HG03139 (cell line): ENCODE results near the gene PCDHA3.
"Not testable (repeated sequence)": the region's sequence is repeated elsewhere in the genome, so short reads cannot be mapped to it uniquely, and the experiment has no call there.

Experiments
- ATAC-seq: cut with Tn5 transposase; IDR thresholded peaks from one replicate; pipeline ENCODE4 v1.9.1; 2021; ENCODE audit not compliant: unreplicated experiment

The PCDHA3 gene

GRCh38 chr5:140808889-140809291 is 8.0 kb downstream of the PCDHA3 start:
- ATAC-seq = no peak

DNA sequence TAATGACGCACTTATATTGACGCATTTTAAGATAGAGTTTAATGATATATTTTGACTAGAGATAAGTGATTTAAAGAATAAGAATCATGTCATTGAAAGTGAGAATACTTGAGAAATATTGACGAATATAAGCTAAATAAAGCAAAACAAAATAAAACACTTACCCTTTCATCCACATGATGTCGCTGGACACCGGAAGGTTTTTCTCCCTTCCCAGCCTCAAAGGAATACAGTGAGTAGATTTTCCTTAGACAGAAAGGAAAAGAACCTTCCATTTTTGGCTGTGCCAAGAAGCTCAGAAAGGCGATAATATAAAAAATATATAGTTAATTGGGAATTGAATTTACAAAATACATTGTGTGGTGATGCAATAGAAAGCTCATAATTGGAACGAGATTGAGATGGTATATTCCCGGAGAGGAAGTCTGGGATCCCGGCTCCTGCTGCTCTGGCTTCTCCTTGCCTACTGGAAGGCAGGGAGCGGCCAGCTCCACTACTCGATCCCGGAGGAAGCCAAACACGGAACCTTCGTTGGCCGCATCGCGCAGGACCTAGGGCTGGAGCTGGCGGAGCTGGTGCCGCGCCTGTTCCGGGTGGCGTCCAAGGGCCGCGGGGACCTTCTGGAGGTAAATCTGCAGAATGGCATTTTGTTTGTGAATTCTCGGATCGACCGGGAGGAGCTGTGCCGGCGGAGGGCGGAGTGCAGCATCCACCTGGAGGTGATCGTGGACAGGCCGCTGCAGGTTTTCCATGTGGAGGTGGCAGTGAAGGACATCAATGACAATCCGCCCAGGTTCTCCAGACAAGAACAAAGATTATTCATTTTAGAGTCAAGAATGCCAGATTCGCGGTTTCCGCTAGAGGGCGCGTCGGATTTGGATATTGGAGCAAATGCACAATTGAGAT is 20.8 kb downstream of the PCDHA3 start, which contains the start of gene PCDHA5:
PCDHA5 (plus strand) TSS at position 239 of the 906 bp plus-strand sequence.
- ATAC-seq = no peak

- ATAC-seq = no peak
Measured at GRCh38 chr5:140822281-140822629, 21.4 kb downstream of the PCDHA3 start.

DNA sequence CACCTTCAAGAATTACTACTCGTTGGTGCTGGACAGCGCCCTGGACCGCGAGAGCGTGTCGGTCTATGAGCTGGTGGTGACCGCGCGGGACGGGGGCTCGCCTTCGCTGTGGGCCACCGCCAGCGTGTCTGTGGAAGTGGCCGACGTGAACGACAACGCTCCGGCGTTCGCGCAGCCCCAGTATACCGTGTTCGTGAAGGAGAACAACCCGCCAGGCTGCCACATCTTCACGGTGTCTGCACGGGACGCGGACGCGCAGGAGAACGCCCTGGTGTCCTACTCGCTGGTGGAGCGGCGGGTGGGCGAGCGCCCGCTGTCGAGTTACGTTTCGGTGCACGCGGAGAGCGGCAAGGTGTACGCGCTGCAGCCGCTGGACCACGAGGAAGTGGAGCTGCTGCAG is 22.1 kb downstream of the PCDHA3 start:
- not testable (repeated sequence) for ATAC-seq

DNA sequence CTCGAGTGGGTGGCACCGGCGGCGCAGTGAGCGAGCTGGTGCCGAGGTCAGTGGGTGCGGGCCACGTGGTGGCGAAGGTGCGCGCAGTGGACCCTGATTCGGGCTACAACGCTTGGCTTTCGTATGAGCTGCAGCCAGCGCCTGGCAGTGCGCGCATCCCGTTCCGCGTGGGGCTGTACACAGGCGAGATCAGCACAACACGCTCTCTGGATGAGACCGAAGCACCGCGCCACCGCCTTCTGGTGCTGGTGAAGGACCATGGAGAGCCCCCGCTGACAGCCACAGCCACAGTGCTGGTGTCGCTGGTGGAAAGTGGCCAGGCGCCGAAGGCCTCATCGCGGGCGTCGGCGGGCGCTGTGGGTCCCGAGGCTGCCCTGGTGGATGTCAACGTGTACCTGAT is 22.6 kb downstream of the PCDHA3 start:
- ATAC-seq = no peak

GRCh38 chr5:140827704-140828361 is 27.0 kb downstream of the PCDHA3 start, which contains the start of gene PCDHA6:
Gene PCDHA6, plus strand, starts transcription at chr5:140827960. Its CDS starts 132 bp downstream, at chr5:140828092.
- no peak for ATAC-seq

GRCh38 chr5:140828362-140828737 is 27.5 kb downstream of the PCDHA3 start:
- ATAC-seq = no peak

DNA sequence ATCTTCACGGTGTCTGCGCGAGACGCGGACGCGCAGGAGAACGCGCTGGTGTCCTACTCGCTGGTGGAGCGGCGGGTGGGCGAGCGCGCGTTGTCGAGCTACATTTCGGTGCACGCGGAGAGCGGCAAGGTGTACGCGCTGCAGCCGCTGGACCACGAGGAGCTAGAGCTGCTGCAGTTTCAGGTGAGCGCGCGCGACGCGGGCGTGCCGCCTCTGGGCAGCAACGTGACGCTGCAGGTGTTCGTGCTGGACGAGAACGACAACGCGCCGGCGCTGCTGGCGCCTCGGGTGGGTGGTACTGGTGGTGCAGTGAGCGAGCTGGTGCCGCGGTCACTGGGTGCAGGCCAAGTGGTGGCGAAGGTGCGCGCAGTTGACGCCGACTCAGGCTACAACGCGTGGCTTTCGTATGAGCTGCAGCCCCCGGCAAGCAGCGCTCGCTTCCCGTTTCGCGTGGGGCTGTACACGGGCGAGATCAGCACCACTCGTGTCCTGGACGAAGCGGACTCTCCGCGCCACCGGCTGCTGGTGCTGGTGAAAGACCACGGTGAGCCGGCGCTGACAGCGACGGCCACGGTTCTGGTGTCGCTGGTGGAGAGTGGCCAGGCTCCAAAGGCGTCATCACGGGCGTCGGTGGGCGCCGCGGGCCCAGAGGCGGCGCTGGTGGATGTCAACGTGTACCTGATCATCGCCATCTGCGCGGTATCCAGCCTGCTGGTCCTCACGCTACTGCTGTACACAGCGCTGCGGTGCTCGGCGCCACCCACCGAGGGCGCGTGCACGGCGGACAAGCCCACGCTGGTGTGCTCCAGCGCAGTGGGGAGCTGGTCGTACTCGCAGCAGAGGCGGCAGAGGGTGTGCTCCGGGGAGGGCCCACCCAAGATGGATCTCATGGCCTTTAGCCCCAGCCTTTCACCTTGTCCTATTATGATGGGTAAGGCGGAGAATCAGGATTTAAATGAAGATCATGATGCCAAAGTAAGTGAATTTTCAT is 28.9 kb downstream of the PCDHA3 start:
- not testable (repeated sequence) for ATAC-seq

DNA sequence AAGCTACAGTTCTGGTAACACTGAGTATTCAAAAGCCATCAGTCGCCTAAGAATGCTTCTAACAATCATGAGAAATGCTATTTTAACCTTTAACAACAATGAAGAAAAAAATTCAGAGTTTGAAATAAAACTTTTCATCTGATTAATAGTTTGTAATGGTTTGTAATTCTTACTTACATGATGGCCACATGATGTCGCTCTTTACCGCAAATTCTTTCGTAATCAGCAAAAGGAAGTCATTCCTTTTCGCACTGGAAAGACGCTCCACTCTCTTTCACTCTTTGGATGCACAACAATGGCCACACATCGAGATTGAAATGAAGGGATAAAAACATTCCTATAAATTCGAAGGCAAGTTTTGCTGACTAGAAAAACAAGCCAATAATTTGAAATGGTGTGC is 33.1 kb downstream of the PCDHA3 start, which contains the start of gene PCDHA7:
PCDHA7 (plus strand) TSS at position 277 of the 400 bp plus-strand sequence; CDS start at position 392, 115 bp downstream.
- no peak for ATAC-seq

DNA sequence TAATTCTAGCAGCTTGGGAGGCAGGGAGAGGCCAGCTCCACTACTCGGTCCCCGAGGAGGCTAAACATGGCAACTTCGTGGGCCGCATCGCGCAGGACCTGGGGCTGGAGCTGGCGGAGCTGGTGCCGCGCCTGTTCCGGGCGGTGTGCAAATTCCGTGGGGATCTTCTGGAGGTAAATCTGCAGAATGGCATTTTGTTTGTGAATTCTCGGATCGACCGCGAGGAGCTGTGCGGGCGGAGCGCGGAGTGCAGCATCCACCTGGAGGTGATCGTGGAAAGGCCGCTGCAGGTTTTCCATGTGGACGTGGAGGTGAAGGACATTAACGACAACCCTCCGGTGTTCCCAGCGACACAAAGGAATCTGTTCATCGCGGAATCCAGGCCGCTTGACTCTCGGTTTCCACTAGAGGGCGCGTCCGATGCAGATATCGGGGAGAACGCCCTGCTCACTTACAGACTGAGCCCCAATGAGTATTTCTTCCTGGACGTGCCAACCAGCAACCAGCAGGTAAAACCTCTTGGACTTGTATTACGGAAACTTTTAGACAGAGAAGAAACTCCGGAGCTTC is 33.7 kb downstream of the PCDHA3 start:
- ATAC-seq = not testable (repeated sequence)

DNA sequence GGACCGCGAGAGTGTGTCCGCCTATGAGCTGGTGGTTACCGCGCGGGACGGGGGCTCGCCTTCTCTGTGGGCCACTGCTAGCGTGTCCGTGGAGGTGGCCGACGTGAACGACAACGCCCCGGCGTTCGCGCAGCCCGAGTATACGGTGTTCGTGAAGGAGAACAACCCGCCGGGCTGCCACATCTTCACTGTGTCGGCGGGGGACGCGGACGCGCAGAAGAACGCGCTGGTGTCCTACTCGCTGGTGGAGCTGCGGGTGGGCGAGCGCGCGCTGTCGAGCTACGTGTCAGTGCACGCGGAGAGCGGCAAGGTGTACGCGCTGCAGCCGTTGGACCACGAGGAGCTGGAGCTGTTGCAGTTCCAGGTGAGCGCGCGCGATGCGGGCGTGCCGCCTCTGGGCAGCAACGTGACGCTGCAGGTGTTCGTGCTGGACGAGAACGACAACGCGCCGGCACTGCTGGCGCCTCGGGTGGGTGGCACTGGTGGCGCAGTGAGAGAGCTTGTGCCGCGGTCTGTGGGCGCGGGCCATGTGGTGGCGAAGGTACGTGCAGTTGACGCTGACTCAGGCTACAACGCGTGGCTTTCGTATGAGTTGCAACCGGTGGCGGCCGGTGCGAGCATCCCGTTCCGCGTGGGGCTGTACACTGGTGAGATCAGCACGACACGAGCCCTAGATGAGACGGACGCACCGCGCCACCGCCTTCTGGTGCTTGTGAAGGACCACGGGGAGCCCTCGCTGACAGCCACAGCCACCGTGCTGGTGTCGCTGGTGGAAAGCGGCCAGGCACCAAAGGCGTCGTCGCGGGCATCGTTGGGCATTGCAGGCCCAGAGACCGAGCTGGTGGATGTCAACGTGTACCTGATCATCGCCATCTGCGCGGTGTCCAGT is 35.0 kb downstream of the PCDHA3 start:
- no peak for ATAC-seq

DNA sequence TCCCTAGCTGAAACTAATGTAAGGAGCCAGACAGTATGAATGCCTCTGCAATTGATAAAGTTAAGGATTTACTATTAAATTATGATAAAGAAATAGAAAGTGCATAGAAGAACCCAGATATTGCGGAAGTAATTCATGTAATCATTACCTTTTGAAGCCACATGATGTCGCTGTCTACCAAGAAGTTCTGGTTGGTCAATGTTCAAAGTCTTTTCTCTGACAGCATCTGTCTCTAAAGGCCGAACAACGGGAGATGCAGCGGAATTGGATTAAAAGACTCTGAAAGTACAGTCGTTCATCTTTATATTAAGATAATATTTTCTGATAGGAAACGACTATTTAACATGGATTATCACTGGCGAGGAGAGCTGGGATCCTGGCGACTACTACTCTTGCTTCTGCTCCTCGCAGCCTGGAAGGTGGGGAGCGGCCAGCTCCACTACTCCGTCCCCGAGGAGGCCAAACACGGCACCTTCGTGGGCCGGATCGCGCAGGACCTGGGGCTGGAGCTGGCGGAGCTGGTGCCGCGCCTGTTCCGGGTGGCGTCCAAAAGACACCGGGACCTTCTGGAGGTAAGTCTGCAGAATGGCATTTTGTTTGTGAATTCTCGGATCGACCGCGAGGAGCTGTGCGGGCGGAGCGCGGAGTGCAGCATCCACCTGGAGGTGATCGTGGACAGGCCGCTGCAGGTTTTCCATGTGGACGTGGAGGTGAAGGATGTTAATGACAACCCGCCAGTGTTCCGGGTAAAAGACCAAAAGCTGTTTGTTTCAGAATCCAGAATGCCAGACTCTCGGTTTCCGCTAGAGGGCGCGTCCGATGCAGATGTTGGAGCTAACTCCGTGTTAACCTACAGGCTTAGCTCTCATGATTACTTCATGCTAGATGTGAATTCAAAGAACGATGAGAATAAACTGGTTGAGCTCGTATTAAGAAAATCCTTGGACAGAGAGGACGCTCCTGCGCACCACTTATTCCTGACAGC is 40.4 kb downstream of the PCDHA3 start, which contains the start of gene PCDHA8:
PCDHA8 (plus strand) TSS at position 210 of the 985 bp plus-strand sequence; CDS start at position 345, 135 bp downstream.
- no peak for ATAC-seq

- ATAC-seq = no peak
Measured at GRCh38 chr5:140842798-140843733, 42.2 kb downstream of the PCDHA3 start.

DNA sequence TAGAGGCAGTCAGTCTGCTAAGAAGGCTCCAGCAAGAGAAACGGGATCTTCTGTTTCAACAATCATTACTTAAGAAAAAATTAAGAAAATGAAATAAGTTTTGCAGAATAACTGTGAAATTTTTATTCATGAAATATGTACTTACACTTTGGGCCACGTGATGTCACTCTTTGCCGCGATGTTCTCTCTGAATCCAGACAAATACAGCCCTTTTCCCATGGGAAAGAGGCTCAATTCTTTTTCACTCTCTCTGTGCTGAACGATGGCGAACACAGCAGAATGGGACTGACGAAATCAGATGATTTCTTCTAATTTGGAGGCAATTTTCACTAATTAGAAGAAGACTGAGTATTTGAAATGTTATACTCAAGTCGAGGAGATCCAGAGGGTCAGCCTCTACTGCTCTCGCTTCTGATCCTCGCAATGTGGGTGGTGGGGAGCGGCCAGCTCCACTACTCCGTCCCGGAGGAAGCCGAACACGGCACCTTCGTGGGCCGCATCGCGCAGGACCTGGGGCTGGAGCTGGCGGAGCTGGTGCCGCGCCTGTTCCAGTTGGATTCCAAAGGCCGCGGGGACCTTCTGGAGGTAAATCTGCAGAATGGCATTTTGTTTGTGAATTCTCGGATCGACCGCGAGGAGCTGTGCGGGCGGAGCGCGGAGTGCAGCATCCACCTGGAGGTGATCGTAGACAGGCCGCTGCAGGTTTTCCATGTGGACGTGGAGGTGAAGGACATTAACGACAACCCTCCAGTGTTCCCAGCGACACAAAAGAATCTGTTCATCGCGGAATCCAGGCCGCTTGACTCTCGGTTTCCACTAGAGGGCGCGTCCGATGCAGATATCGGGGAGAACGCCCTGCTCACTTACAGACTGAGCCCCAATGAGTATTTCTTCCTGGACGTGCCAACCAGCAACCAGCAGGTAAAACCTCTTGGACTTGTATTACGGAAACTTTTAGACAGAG is 47.6 kb downstream of the PCDHA3 start, which contains the start of gene PCDHA9:
PCDHA9 (plus strand) TSS at position 244 of the 964 bp plus-strand sequence; CDS start at position 358, 114 bp downstream.
- ATAC-seq = not testable (repeated sequence)

GRCh38 chr5:140849831-140850634 is 49.2 kb downstream of the PCDHA3 start:
- not testable (repeated sequence) for ATAC-seq
